Trophoblast cell (in vitro differentiated cells and primary cell): ENCODE results near the gene NEK1. TPM values are rescaled to one million over a fixed set of nuclear protein-coding genes. Genes with fewer than 3 reads are reported as not detected.
A peak's percentile ranks its signal among the peaks of the same experiment; 100 is the strongest.

Experiments
- DNase-seq, 2 donors: peaks; one replicate each; pipeline ENCODE4 v3.0.0-alpha.2; 2016
- H2AFZ ChIP-seq: 2 replicates; pipeline ENCODE4 v1.6.1; 2013; ENCODE audit warnings: low read length, moderate library complexity, mild to moderate bottlenecking; ENCODE audit not compliant: insufficient read depth, poor library complexity
- H2AK5ac ChIP-seq: 2 replicates; pipeline ENCODE4 v1.6.1; 2013; ENCODE audit warnings: mild to moderate bottlenecking, low read length
- H2BK120ac ChIP-seq: 2 replicates; pipeline ENCODE4 v1.6.1; 2013; ENCODE audit warnings: low read length, mild to moderate bottlenecking, moderate library complexity; ENCODE audit not compliant: insufficient read depth, poor library complexity
- H2BK12ac ChIP-seq: 2 replicates; pipeline ENCODE4 v1.6.1; 2013; ENCODE audit warnings: mild to moderate bottlenecking, low read length, moderate library complexity
- H2BK5ac ChIP-seq: 2 replicates; pipeline ENCODE4 v1.6.1; 2013; ENCODE audit warnings: low read length, low read depth, moderate library complexity, mild to moderate bottlenecking; ENCODE audit not compliant: poor library complexity
- H3K14ac ChIP-seq: 2 replicates; pipeline ENCODE4 v1.6.1; 2013; ENCODE audit warnings: mild to moderate bottlenecking, low read length
- H3K18ac ChIP-seq: 2 replicates; pipeline ENCODE4 v1.6.1; 2013; ENCODE audit warnings: mild to moderate bottlenecking, low read length
- H3K23ac ChIP-seq: 2 replicates; pipeline ENCODE4 v1.6.1; 2013; ENCODE audit warnings: low read length
- H3K27ac ChIP-seq: 2 replicates; pipeline ENCODE4 v1.5.1; 2013; ENCODE audit warnings: low read depth, mild to moderate bottlenecking, inconsistent platforms, low read length, moderate library complexity
- H3K27me3 ChIP-seq: 2 replicates; pipeline ENCODE4 v1.6.1; 2013; ENCODE audit warnings: inconsistent platforms, mild to moderate bottlenecking, low read length, moderate library complexity; ENCODE audit not compliant: insufficient read depth
- H3K36me3 ChIP-seq, 2 experiments: 1 replicate in 1 of 2; 2 replicates in 1 of 2; pipeline ENCODE4 v1.6.1; 2013; ENCODE audit warnings: low read length in 2 of 2, mild to moderate bottlenecking in 2 of 2, moderate library complexity in 1 of 2; ENCODE audit not compliant: insufficient read depth in 2 of 2, control insufficient read depth in 1 of 2
- H3K4ac ChIP-seq: 2 replicates; pipeline ENCODE4 v1.6.1; 2013; ENCODE audit warnings: low read depth, mild to moderate bottlenecking, low read length, moderate library complexity
- H3K4me1 ChIP-seq, 2 experiments: 1 replicate in 1 of 2; 2 replicates in 1 of 2; pipeline ENCODE4 v1.6.1; 2013; ENCODE audit warnings: low read length in 2 of 2, mild to moderate bottlenecking in 2 of 2, moderate library complexity in 1 of 2; ENCODE audit not compliant: insufficient read depth in 2 of 2, control insufficient read depth in 1 of 2
- H3K4me2 ChIP-seq: 2 replicates; pipeline ENCODE4 v1.6.1; 2013; ENCODE audit warnings: inconsistent platforms, mild to moderate bottlenecking, low read length, moderate library complexity
- H3K4me3 ChIP-seq: 2 replicates; pipeline ENCODE4 v1.5.1; 2013; ENCODE audit warnings: mild to moderate bottlenecking, low read depth, low read length, inconsistent platforms
- H3K79me1 ChIP-seq: one replicate; pipeline ENCODE4 v1.6.1; 2013; ENCODE audit warnings: low read length
- H3K79me2 ChIP-seq: 2 replicates; pipeline ENCODE4 v1.6.1; 2013; ENCODE audit warnings: low read length, mild to moderate bottlenecking; ENCODE audit not compliant: control insufficient read depth, insufficient read depth, poor library complexity
- H3K9ac ChIP-seq: 2 replicates; pipeline ENCODE4 v1.6.1; 2013; ENCODE audit warnings: mild to moderate bottlenecking, low read length
- H3K9me3 ChIP-seq: 2 replicates; pipeline ENCODE4 v1.6.1; 2013; ENCODE audit warnings: low read depth, mild to moderate bottlenecking, control low read depth, inconsistent platforms, low read length; ENCODE audit not compliant: insufficient read depth
- H4K12ac ChIP-seq: 2 replicates; pipeline ENCODE4 v1.6.1; 2013; ENCODE audit warnings: low read depth, mild to moderate bottlenecking, low read length, moderate library complexity
- H4K8ac ChIP-seq: 2 replicates; pipeline ENCODE4 v1.6.1; 2013; ENCODE audit warnings: low read depth, mild to moderate bottlenecking, low read length, moderate library complexity
- H4K91ac ChIP-seq: one replicate; pipeline ENCODE4 v1.6.1; 2013; ENCODE audit warnings: low read depth, mild to moderate bottlenecking, low read length, moderate library complexity
- WGBS: extraction: QIAGEN DNeasy Blood & Tissue Kit; methylation state at CpG from one replicate; pipeline ENCODE4 v1.1.7; 2013; ENCODE audit warnings: missing lambda C conversion rate; ENCODE audit not compliant: insufficient read length, insufficient coverage; ENCODE audit errors: extremely low coverage; 5-methylcytosine and 5-hydroxymethylcytosine counted together
- polyA plus RNA-seq: library from polyadenylated mRNA; stranded (reverse); fragments of 200-250 nt; gene quantifications from 2 replicates; pipeline ENCODE4 v1.2.3, GENCODE V29; 2013

Gene NEK1
- 12.0 TPM in 2 replicates for polyA plus RNA-seq

GRCh38 chr4:169611991-169612870 lies at the start of gene NEK1:
Gene NEK1 (minus strand): TSS chr4:169612583. CDS start chr4:169602630, 9,953 bp downstream.
- WGBS: no CpG with 5 or more reads among the region's 61 CpGs
- peak within 1 kb of the TSS; percentile 75 for H2AFZ ChIP-seq
- peak within 1 kb of the TSS; percentile 83 for H3K18ac ChIP-seq
- H4K12ac ChIP-seq: peak within 1 kb of the TSS; percentile 79
- H3K79me2 ChIP-seq: peaks cover 3% of the 10 kb centered on the region
- no peaks in the 10 kb centered on the region for H3K4me1 ChIP-seq
- H3K27me3 ChIP-seq: no peaks in the 10 kb centered on the region
- H2BK5ac ChIP-seq: peak within 1 kb of the TSS; percentile 45
- peak within 1 kb of the TSS; percentile 86 for H3K4me3 ChIP-seq
- H3K36me3 ChIP-seq: no peaks in the 10 kb centered on the region
- H2BK120ac ChIP-seq: peak within 1 kb of the TSS; percentile 83
- H2BK12ac ChIP-seq: peak within 1 kb of the TSS; percentile 9
- DNase-seq: peak; percentile 79 to 86
- H3K79me1 ChIP-seq: peaks cover 4% of the 10 kb centered on the region
- H3K4me2 ChIP-seq: peak within 1 kb of the TSS; percentile 89
- H2AK5ac ChIP-seq: no peak within 1 kb of the TSS
- H3K23ac ChIP-seq: no peak within 1 kb of the TSS
- peak within 1 kb of the TSS; percentile 90 for H3K9ac ChIP-seq
- peak within 1 kb of the TSS; percentile 83 for H4K91ac ChIP-seq
- peak within 1 kb of the TSS; percentile 66 for H3K27ac ChIP-seq
- peak within 1 kb of the TSS; percentile 88 for H3K14ac ChIP-seq
- H3K4ac ChIP-seq: peak within 1 kb of the TSS; percentile 42
- H3K9me3 ChIP-seq: no peaks in the 10 kb centered on the region
- H4K8ac ChIP-seq: peak within 1 kb of the TSS; percentile 85

- no peak overlapping the region for H3K27ac ChIP-seq
- H2BK12ac ChIP-seq: no peak overlapping the region
- H2BK5ac ChIP-seq: no peak overlapping the region
- peaks cover 0 to 1% of the 10 kb centered on the region in 2 experiments for H3K36me3 ChIP-seq
- H3K4me2 ChIP-seq: no peak overlapping the region
- H4K91ac ChIP-seq: no peak overlapping the region
- H3K9ac ChIP-seq: no peak overlapping the region
- no peaks in the 10 kb centered on the region for H3K27me3 ChIP-seq
- no peak overlapping the region for H3K4ac ChIP-seq
- no peak overlapping the region for H4K8ac ChIP-seq
- no peak overlapping the region for H2AK5ac ChIP-seq
- H3K9me3 ChIP-seq: no peaks in the 10 kb centered on the region
- H3K4me3 ChIP-seq: no peak overlapping the region
- H2AFZ ChIP-seq: no peak overlapping the region
- H3K79me2 ChIP-seq: no peaks in the 10 kb centered on the region
- no peak overlapping the region for H3K14ac ChIP-seq
- H3K4me1 ChIP-seq: no peaks in the 10 kb centered on the region
- no peak overlapping the region for H3K23ac ChIP-seq
- H2BK120ac ChIP-seq: no peak overlapping the region
- no CpG with 5 or more reads among the region's 1 CpG for WGBS
- H3K18ac ChIP-seq: no peak overlapping the region
- no peak for DNase-seq
- H4K12ac ChIP-seq: no peak overlapping the region
- H3K79me1 ChIP-seq: peaks cover 3% of the 10 kb centered on the region
Measured at GRCh38 chr4:169661761-169662160, 49.4 kb upstream of the NEK1 start.

- Histone ChIP-seq H3K27ac (no peak overlapping the region), H3K14ac (no peak overlapping the region), H3K36me3 (no peaks in the 10 kb centered on the region), H2BK12ac (no peak overlapping the region), H3K79me1 (peaks cover 3% of the 10 kb centered on the region), H2BK120ac (no peak overlapping the region), H4K12ac (no peak overlapping the region), H3K79me2 (no peaks in the 10 kb centered on the region), H2BK5ac (no peak overlapping the region), H3K4me2 (no peak overlapping the region), H3K23ac (no peak overlapping the region), H3K27me3 (no peaks in the 10 kb centered on the region), H3K4ac (no peak overlapping the region), H2AFZ (no peak overlapping the region), H3K4me1 (no peaks in the 10 kb centered on the region), H3K4me3 (no peak overlapping the region), H4K91ac (no peak overlapping the region), H2AK5ac (no peak overlapping the region), H4K8ac (no peak overlapping the region), H3K9me3 (no peaks in the 10 kb centered on the region), H3K18ac (no peak overlapping the region), H3K9ac (no peak overlapping the region)
- no peak for DNase-seq
- no CpG with 5 or more reads among the region's 3 CpGs for WGBS
Measured at GRCh38 chr4:169660929-169661328, 48.5 kb upstream of the NEK1 start.

GRCh38 chr4:169659716-169660670 lies 47.6 kb upstream of the NEK1 start:
- no peak overlapping the region for H3K14ac ChIP-seq
- peak; percentile 97 to 100 for DNase-seq
- H3K27ac ChIP-seq: peak overlapping the region; percentile 84
- no CpG with 5 or more reads among the region's 14 CpGs for WGBS
- H2BK12ac ChIP-seq: no peak overlapping the region
- no peak overlapping the region for H2AK5ac ChIP-seq
- no peak overlapping the region for H2BK5ac ChIP-seq
- H3K4ac ChIP-seq: no peak overlapping the region
- H3K36me3 ChIP-seq: peaks cover 0 to 2% of the 10 kb centered on the region in 2 experiments
- no peak overlapping the region for H3K18ac ChIP-seq
- H2BK120ac ChIP-seq: no peak overlapping the region
- no peak overlapping the region for H4K91ac ChIP-seq
- no peaks in the 10 kb centered on the region for H3K9me3 ChIP-seq
- H3K79me2 ChIP-seq: no peaks in the 10 kb centered on the region
- no peak overlapping the region for H3K4me3 ChIP-seq
- no peak overlapping the region for H3K9ac ChIP-seq
- H4K12ac ChIP-seq: no peak overlapping the region
- H3K4me1 ChIP-seq: no peaks in the 10 kb centered on the region
- H3K4me2 ChIP-seq: peak overlapping the region; percentile 71
- H3K27me3 ChIP-seq: no peaks in the 10 kb centered on the region
- no peak overlapping the region for H2AFZ ChIP-seq
- no peak overlapping the region for H4K8ac ChIP-seq
- H3K23ac ChIP-seq: no peak overlapping the region
- peaks cover 3% of the 10 kb centered on the region for H3K79me1 ChIP-seq
